ENCODE results near the gene KCNH2. TPM values are rescaled to one million over a fixed set of nuclear protein-coding genes. Genes with fewer than 3 reads are reported as not detected.

The KCNH2 gene
- total RNA-seq, 1 donor from 2014 or later: 2.3 TPM

DNA sequence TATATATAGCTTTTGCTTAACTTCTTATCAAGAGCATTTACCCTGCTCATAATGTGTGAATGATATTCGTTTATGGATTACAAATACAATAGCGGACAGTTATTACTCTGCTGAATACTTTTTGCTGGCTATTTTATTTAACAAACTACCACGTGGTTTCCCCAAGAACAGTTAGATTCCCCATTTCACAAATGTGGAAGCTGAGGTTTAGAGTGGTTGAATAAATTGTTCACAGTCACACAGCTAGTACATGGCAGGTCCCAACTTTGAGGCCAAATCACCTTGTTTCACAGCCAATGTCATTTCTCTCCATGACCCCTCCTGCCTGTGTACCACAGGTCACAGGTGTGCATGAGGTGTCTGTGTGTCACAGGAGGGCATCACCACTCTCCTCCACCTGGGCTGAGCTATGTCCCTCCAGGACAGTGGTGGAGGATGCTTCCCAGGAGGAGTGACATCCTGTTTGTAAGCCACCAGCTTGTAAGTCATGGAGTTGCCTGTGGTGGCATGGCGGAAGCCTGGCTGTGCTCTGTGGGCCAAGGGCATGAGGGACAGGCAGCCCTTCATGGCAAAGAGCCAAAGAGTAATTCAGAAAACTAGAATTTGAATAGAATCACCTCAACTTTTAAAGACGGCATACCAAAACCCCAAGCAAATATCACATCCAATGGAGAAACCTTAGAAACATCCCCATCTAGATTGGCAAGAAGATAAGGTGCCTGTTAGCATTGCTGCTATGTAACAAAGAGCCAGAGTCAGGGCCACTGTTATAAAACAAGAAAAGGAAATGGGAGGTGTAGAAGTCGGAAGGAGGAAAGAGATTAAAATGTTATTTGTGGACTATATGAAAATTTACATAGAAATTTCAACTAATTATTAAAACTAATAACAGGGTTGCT, 73.9 kb downstream of the KCNH2 start:
- no peak for DNase-seq (ENCODE audit: low read depth)

- peak; percentile 75 for DNase-seq (ENCODE audit: low read depth)
These were observed 74.5 kb downstream of the KCNH2 start for GRCh38 chr7:150903606-150904005.

DNA sequence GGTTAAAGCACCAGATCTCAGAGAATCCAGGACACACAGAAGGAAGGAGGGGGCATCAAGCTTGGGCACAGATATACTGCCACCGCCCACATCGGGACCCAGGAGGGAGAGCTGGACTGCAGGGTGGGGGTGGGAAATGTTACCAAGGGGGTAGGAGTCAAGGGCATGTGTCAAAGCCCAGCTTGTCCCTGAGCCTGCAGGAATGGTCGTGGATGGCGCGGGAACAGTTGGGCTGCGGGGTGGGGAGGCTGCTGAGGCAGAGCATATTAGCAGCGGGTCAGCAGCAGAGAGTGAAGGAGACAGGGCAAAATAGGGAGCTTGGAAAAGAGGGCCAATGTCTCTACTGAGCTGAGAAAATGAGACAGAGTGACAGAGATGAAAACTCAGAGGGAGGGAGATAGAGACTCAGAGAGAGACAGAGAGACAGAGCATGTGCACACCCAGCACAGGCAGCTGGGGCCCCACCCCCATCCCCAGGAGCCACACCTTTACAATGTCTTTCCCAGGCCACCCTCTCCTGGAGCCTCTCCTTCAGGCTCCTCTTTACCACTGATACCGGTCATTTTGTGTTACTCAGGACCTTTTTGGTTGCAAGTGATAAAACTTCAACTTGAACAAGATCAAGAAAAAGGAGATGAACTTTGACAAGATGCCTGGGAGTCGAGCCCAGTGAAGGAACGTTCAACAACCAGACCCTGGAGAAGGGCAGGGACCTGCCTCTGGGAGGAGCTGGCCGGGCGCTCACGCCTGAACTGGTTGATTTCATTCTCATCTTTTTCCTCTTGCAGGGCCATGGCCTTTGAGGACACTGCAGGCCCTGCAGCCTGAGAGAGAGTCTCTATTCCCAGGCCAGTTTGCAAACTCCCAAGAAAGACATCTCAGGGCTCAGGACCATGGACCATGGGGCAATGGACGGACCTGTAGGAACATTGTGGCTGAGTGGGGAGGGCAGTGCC, 75.8 kb downstream of the KCNH2 start:
- no peak for DNase-seq (ENCODE audit: low read depth)

- DNase-seq (ENCODE audit: low read depth): peak; percentile 38
These were observed 76.7 kb downstream of the KCNH2 start for GRCh38 chr7:150901160-150902035.

DNA sequence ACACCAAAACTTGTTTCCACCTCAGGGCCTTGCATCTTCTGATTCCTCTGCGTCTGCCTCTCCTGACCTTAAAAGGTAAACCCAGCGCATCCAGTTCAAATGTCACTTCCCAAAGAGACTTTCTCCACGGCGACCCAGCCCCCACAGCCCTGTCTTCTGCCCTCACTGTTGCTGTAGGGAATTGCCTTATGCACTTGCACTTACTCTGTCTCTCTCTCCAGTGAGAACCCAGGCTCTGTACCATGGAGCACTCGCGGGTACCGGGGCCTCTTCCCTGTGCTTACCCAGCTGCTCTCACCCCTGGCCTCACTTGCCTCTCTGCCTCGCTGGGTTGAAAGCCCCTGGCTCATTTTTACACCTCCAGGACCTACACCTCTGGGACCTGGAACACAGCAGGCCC, 77.4 kb downstream of the KCNH2 start:
- no peak for DNase-seq (ENCODE audit: low read depth)

DNA sequence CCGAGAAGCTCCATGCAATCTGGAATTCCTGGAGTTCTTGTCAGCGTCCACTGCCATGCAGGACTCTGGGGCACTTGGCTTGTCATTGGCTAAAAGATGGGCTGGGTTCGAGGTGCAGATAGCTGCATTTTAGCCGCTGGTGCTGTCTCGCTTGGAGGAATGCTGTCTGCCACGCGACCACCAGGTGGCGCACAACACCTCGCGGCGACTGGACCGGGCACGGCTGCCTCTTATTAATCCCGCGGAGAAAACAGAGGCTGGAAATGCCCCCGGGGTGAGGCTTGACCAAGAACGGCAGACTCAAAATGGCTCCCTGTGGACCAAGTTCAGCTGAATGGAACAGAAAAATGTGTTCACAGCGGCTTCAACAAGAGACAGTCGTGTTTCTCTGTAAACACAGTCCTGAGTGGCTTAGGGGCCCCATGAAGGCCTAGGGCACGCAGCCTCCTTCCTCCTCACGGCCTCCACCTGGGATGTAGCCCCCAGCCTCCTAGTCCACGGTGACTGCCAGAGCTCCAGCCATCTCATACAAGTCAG, 79.6 kb downstream of the KCNH2 start:
- no peak for DNase-seq (ENCODE audit: low read depth)

- DNase-seq (ENCODE audit: low read depth): peak; percentile 79
These were observed 80.3 kb downstream of the KCNH2 start for GRCh38 chr7:150897502-150898474.

GRCh38 chr7:150896562-150897209, 81.4 kb downstream of the KCNH2 start:
- DNase-seq (ENCODE audit: low read depth): no peak

GRCh38 chr7:150895809-150896208, 82.3 kb downstream of the KCNH2 start:
- DNase-seq (ENCODE audit: low read depth): no peak

Other genes with a start within 250 kb of the KCNH2 start
- 0.20 and 0.35 TPM in 2 replicates for gene GIMAP5, start 240.9 kb downstream of the KCNH2 start, total RNA-seq
- 0.75 and 1.0 TPM in 2 replicates for gene TMEM176B, start 178.0 kb downstream of the KCNH2 start, total RNA-seq
- 0.35 TPM in 1 of 2 replicates, not detected in the other for gene TMEM176A, start 177.6 kb downstream of the KCNH2 start, total RNA-seq
- gene AOC1, start 125.8 kb downstream of the KCNH2 start, total RNA-seq: 6.1 and 6.4 TPM in 2 replicates
- 0.15 and 0.35 TPM in 2 replicates for gene NOS3, start 12.7 kb upstream of the KCNH2 start, total RNA-seq
- 0.10 TPM in 1 of 2 replicates, not detected in the other for gene ATG9B, start 46.2 kb upstream of the KCNH2 start, total RNA-seq
- 31.0 and 43.4 TPM in 2 replicates for gene ABCB8, start 50.1 kb upstream of the KCNH2 start, total RNA-seq
- gene ASIC3, start 70.2 kb upstream of the KCNH2 start, total RNA-seq: 0.15 TPM in 1 of 2 replicates, not detected in the other
- 14.8 and 16.8 TPM in 2 replicates for gene CDK5, start 79.6 kb upstream of the KCNH2 start, total RNA-seq
- 92.4 and 137 TPM in 2 replicates for gene SLC4A2, start 81.3 kb upstream of the KCNH2 start, total RNA-seq
- gene FASTK, start 102.5 kb upstream of the KCNH2 start, total RNA-seq: 59.3 and 63.7 TPM in 2 replicates
- 34.9 and 41.5 TPM in 2 replicates for gene TMUB1, start 105.2 kb upstream of the KCNH2 start, total RNA-seq
- gene AGAP3, start 108.2 kb upstream of the KCNH2 start, total RNA-seq: 36.3 and 41.2 TPM in 2 replicates
- not detected in 2 replicates for gene GBX1, start 189.4 kb upstream of the KCNH2 start, total RNA-seq
- gene ASB10, start 208.9 kb upstream of the KCNH2 start, total RNA-seq: not detected in 2 replicates
- gene H2BK1, start 232.2 kb upstream of the KCNH2 start, total RNA-seq: not detected in 2 replicates
- gene ABCF2, start 248.9 kb upstream of the KCNH2 start, total RNA-seq: 80.6 and 82.7 TPM in 2 replicates

Measured in renal cortical epithelial cell (primary cell).